Mesothelial cell of epicardium (in vitro differentiated cells): ENCODE data around the gene SAMD1. TPM values are rescaled to one million over a fixed set of nuclear protein-coding genes. Genes with fewer than 3 reads are reported as not detected.

Source experiments
- DNase-seq, 2 experiments: peaks; one replicate each; pipeline ENCODE4 v3.0.0; 2021; ENCODE audit warnings: low spot score in 2 of 2; ENCODE audit not compliant: unreplicated experiment in 2 of 2
- H3K27ac Mint-ChIP-seq: 2 replicates; pipeline ENCODE4 v1.8.0; 2021; ENCODE audit warnings: mixed read lengths
- H3K27me3 Mint-ChIP-seq: 2 replicates; pipeline ENCODE4 v1.8.0; 2021; ENCODE audit warnings: low read depth, mixed read lengths
- H3K36me3 Mint-ChIP-seq: 2 replicates; pipeline ENCODE4 v1.8.0; 2021; ENCODE audit warnings: mixed read lengths
- H3K4me1 Mint-ChIP-seq: 2 replicates; pipeline ENCODE4 v1.8.0; 2021; ENCODE audit warnings: mixed read lengths
- H3K4me3 Mint-ChIP-seq: 2 replicates; pipeline ENCODE4 v1.8.0; 2021; ENCODE audit warnings: mild to moderate bottlenecking, moderate library complexity, mixed read lengths
- H3K9me3 Mint-ChIP-seq: 2 replicates; pipeline ENCODE4 v1.8.0; 2021; ENCODE audit warnings: mixed read lengths
- CTCF ChIP-seq: fragments of 200-600 bp; sonication (generic); IDR thresholded peaks from one replicate; pipeline ENCODE4 v1.5.0; 2021; ENCODE audit warnings: antibody characterized with exemption; ENCODE audit not compliant: unreplicated experiment
- total RNA-seq: library from RNA; stranded (reverse); gene quantifications from 3 replicates; pipeline ENCODE4 v1.2.1, GENCODE V29; 2021

SAMD1 gene
- total RNA-seq, 1 donor from 2014 or later, result 74.0 TPM

GRCh38 chr19:14078411-14078810 is 12.1 kb downstream of the SAMD1 start:
- no peaks in the 10 kb centered on the region for H3K36me3 Mint-ChIP-seq
- H3K4me3 Mint-ChIP-seq, result no peak overlapping the region
- no peak for DNase-seq

GRCh38 chr19:14073925-14074838 is 16.4 kb downstream of the SAMD1 start:
- H3K27ac Mint-ChIP-seq, result peak overlapping the region; percentile 92
- no peaks in the 10 kb centered on the region for H3K9me3 Mint-ChIP-seq
- H3K36me3 Mint-ChIP-seq, result no peaks in the 10 kb centered on the region
- no peak for DNase-seq
- peaks cover 2% of the 10 kb centered on the region for H3K27me3 Mint-ChIP-seq
- no peak for TF ChIP-seq CTCF
- peak overlapping the region; percentile 91 for H3K4me3 Mint-ChIP-seq
- peaks cover 22% of the 10 kb centered on the region for H3K4me1 Mint-ChIP-seq

More at GRCh38 chr19:14078411-14078810, 12.1 kb downstream of the SAMD1 start:
- Mint-ChIP-seq H3K9me3 (no peaks in the 10 kb centered on the region), H3K4me1 (peaks cover 24% of the 10 kb centered on the region), H3K27me3 (no peaks in the 10 kb centered on the region), H3K27ac (no peak overlapping the region)
- TF ChIP-seq CTCF, result no peak

GRCh38 chr19:14073261-14073924 is 17.2 kb downstream of the SAMD1 start:
- peak; percentile 68 to 86 for DNase-seq
- peaks cover 2% of the 10 kb centered on the region for H3K27me3 Mint-ChIP-seq
- H3K4me3 Mint-ChIP-seq, result peak overlapping the region; percentile 91
- no peaks in the 10 kb centered on the region for H3K9me3 Mint-ChIP-seq
- peak overlapping the region; percentile 92 for H3K27ac Mint-ChIP-seq
- no peaks in the 10 kb centered on the region for H3K36me3 Mint-ChIP-seq
- peak; percentile 38 for TF ChIP-seq CTCF
- peaks cover 22% of the 10 kb centered on the region for H3K4me1 Mint-ChIP-seq

GRCh38 chr19:14072535-14073260 is 17.9 kb downstream of the SAMD1 start, which contains the start of gene MISP3:
MISP3 (plus strand) TSS chr19:14072786; CDS start chr19:14073310, 524 bp downstream.
- peak in 1 of 2 experiments; percentile 58 for DNase-seq
- peaks cover 22% of the 10 kb centered on the region for H3K4me1 Mint-ChIP-seq
- H3K9me3 Mint-ChIP-seq, result no peaks in the 10 kb centered on the region
- peak within 1 kb of the TSS; percentile 91 for H3K4me3 Mint-ChIP-seq
- no peak for TF ChIP-seq CTCF
- H3K27ac Mint-ChIP-seq, result peak within 1 kb of the TSS; percentile 47
- H3K36me3 Mint-ChIP-seq, result no peaks in the 10 kb centered on the region
- peaks cover 2% of the 10 kb centered on the region for H3K27me3 Mint-ChIP-seq

- TF ChIP-seq CTCF, result no peak
- peaks cover 2% of the 10 kb centered on the region for H3K27me3 Mint-ChIP-seq
- no peak overlapping the region for H3K4me3 Mint-ChIP-seq
- H3K9me3 Mint-ChIP-seq, result no peaks in the 10 kb centered on the region
- no peak for DNase-seq
- peaks cover 22% of the 10 kb centered on the region for H3K4me1 Mint-ChIP-seq
- H3K36me3 Mint-ChIP-seq, result no peaks in the 10 kb centered on the region
- no peak overlapping the region for H3K27ac Mint-ChIP-seq
Observed at GRCh38 chr19:14070268-14071050, 20.1 kb downstream of the SAMD1 start.
